Prostate gland (tissue), 2 donors: ENCODE data around the gene ZDHHC11. TPM values are rescaled to one million over a fixed set of nuclear protein-coding genes. Genes with fewer than 3 reads are reported as not detected.
"Not testable (repeated sequence)": the region's sequence is repeated elsewhere in the genome, so short reads cannot be mapped to it uniquely, and the experiment has no call there.

Experiments used
- DNase-seq: peaks from one replicate; pipeline ENCODE4 v3.0.0-alpha.2; 2019; ENCODE audit warnings: low spot score
- H3K27ac ChIP-seq, 2 donors: fragments of 200-600 bp; sonication (generic); 2 replicates each; pipeline ENCODE4 v1.5.1; 2017 to 2019
- H3K27me3 ChIP-seq: fragments of 200-600 bp; sonication (generic); replicated peaks from 2 replicates; pipeline ENCODE4 v1.5.1; 2019; ENCODE audit not compliant: insufficient read depth
- H3K36me3 ChIP-seq, 2 donors: fragments of 200-600 bp; sonication (generic); 1 replicate in 1 of 2; 2 replicates in 1 of 2; pipeline versions ENCODE4 v1.5.1 to v1.8.1; 2017 to 2019
- H3K4me1 ChIP-seq: fragments of 200-600 bp; sonication (generic); replicated peaks from 2 replicates; pipeline ENCODE4 v1.5.1; 2019
- H3K4me3 ChIP-seq, 2 donors: fragments of 200-600 bp; sonication (generic); 2 replicates each; pipeline ENCODE4 v1.5.1; 2017 to 2019
- H3K9me3 ChIP-seq: fragments of 200-600 bp; sonication (generic); 2 replicates; pipeline ENCODE4 v1.5.1; 2017
- CTCF ChIP-seq, 4 experiments: fragments of 200-600 bp in 2 of 4; fragments of 450-650 bp in 2 of 4; sonication (generic) in 2 of 4; IDR thresholded peaks; 1 replicate in 3 of 4; 2 replicates in 1 of 4; pipeline ENCODE4 v1.5.1; 2016 to 2019; ENCODE audit warnings: antibody characterized with exemption in 4 of 4, mild to moderate bottlenecking in 2 of 4, moderate library complexity in 2 of 4
- POLR2A ChIP-seq: fragments of 450-650 bp; IDR thresholded peaks from one replicate; pipeline ENCODE4 v1.6.1; 2016; ENCODE audit warnings: antibody characterized with exemption, mild to moderate bottlenecking
- POLR2AphosphoS5 ChIP-seq: sonication (generic); formaldehyde crosslinking; IDR thresholded peaks from one replicate; pipeline ENCODE4 v1.6.1; 2017; ENCODE audit warnings: antibody characterized with exemption
- WGBS: methylation state at CpG from one replicate; pipeline ENCODE4 v1.1.5; 2018; 5-methylcytosine and 5-hydroxymethylcytosine counted together
- intact Hi-C: fragments of 100-400 bp; cut with DNase I; formaldehyde crosslinking; loops from one replicate; pipeline ENCODE4 v1.14.2; 2022
- total RNA-seq, 2 donors: library from RNA; depleted of rRNA; stranded (reverse); fragments of >200 nt; gene quantifications; one replicate each; pipeline ENCODE4 v1.1.0, GENCODE V29; 2016

ZDHHC11 gene
- total RNA-seq, 2 donors from 2014 or later: 1.2 to 9.8 TPM

GRCh38 chr5:816176-816575 is 34.6 kb downstream of the ZDHHC11 start:
- DNase-seq: no peak
- intact Hi-C loops: no loop called here

DNA sequence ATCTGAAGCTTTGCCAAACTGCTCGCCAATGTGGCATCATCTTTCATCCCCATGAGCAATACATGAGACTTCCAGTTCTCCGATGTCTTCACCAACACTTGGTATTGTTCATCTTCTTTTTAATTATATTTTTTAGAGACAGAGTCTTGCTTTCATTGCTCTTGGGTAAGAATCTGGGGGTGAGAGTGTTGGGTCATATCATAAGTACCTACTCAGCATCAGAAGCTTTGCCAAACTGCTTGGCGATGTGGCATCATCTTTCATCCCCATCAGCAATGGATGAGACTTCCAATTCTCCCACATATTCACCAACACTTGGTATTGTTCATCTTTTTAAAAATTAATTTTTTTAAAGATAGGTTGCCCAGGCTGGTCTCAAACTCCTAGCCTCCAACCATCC is 35.3 kb downstream of the ZDHHC11 start:
- 98% methylated on average over 3 of the region's 3 CpGs for WGBS

More at GRCh38 chr5:816176-816575, 34.6 kb downstream of the ZDHHC11 start:
- H3K4me3 ChIP-seq: no peak overlapping the region
- no peak overlapping the region for H3K27ac ChIP-seq
- no peaks in the 10 kb centered on the region for H3K4me1 ChIP-seq
- H3K36me3 ChIP-seq: no peaks in the 10 kb centered on the region
- no peak for TF ChIP-seq POLR2AphosphoS5
- no peak for TF ChIP-seq POLR2A
- 90% methylated on average over 15 of the region's 15 CpGs for WGBS
- H3K27me3 ChIP-seq: no peaks in the 10 kb centered on the region
- H3K9me3 ChIP-seq: no peaks in the 10 kb centered on the region

DNA sequence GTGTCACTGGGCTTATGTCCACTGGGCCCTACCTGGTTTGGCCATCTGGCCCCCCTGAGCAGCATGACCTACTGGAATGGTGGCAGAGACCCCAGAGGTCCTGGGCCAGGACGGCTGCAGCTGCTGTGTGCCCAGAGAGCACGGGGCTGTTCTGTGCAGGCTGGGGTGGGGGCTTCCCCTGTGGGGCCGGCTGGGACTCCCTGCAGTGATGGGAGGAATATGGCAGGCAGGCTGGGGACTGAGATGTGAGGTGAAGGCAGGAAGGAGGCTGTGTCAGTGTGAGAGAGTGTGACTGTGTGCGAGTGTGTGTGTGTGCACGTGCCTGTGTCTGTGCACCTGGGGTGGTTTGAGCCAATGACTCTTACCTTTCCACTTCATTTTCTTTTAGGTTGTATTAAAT is 37.2 kb downstream of the ZDHHC11 start:
- H3K27ac ChIP-seq, intact Hi-C loops, H3K4me3 ChIP-seq, H3K4me1 ChIP-seq, DNase-seq, H3K9me3 ChIP-seq, H3K27me3 ChIP-seq, H3K36me3 ChIP-seq: not testable (repeated sequence)
- 93% methylated on average over 2 of the region's 5 CpGs for WGBS

More for the DNA sequence above, 35.3 kb downstream of the ZDHHC11 start:
- intact Hi-C loops: no loop called here
- no peak overlapping the region for H3K4me3 ChIP-seq
- no peaks in the 10 kb centered on the region for H3K36me3 ChIP-seq
- no peak overlapping the region for H3K27ac ChIP-seq
- no peaks in the 10 kb centered on the region for H3K4me1 ChIP-seq
- H3K9me3 ChIP-seq: no peaks in the 10 kb centered on the region
- no peaks in the 10 kb centered on the region for H3K27me3 ChIP-seq
- TF ChIP-seq CTCF (IDR thresholded peaks at IDR 0.05): no peak
- TF ChIP-seq POLR2A: no peak
- TF ChIP-seq POLR2AphosphoS5: no peak
- no peak for DNase-seq

DNA sequence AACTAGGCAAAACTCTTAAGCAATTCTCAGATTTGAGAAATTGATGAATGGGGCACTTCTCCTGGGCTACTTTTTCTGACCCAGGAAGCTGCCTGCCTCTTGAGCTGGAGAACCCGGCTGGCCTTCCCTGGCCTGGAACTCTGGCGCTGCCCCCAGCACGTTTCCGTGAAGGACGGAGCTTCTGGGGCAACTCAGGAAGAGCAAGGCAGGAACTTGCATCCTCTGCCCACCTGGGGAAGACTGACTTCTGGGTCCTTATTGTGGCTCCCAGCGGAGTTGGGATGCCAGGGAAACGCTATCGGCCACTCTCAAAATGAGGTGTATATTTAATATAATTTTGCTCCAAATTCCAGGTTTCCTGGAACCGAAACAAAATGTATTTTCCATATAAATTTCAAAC is 39.4 kb downstream of the ZDHHC11 start:
- H3K4me1 ChIP-seq, intact Hi-C loops, H3K27me3 ChIP-seq, H3K36me3 ChIP-seq, DNase-seq, H3K9me3 ChIP-seq, H3K4me3 ChIP-seq, H3K27ac ChIP-seq: not testable (repeated sequence)
- 82% methylated on average over 9 of the region's 9 CpGs for WGBS

DNA sequence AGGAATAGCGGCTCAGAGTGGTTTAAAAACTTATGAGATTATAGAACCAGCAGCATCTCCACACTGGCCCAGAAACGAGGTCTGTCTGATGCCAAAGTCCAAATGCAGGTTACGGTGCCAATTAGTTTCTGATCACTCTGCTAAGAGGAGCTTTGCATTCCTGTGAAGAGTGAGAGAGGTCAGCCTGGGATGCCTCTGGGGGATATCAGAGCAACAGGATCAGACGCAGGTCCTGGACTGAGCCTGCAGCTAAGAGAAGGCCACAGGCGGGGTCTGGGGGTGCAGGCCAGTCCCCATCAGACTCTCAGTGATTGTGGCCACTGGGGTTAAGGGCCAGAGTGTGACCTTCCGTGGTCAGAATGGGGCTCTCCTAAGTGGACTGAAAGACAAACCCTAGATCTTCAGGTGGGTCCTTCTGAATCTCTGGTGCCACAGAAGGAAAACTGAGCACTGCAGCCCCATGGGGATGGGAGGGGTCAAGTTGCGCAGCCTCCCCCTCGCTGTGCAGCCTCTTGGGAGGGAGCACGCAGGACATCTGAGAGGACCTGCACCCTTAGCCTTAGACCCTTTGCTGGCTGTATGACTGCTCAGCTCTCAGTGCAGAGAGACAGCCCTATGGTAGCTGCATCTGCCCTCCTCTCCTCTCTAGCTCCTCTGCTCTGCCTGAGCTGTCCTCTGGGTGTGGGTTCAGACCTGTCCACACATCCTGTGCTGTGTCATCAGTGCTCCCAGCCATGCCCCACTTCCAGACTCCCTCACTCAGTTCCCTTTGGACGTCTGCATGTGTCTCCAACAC is 42.9 kb downstream of the ZDHHC11 start:
- H3K4me3 ChIP-seq, H3K36me3 ChIP-seq, H3K27ac ChIP-seq, intact Hi-C loops, H3K27me3 ChIP-seq, H3K9me3 ChIP-seq, H3K4me1 ChIP-seq, DNase-seq: not testable (repeated sequence)
- 81% methylated on average over 6 of the region's 10 CpGs for WGBS

DNA sequence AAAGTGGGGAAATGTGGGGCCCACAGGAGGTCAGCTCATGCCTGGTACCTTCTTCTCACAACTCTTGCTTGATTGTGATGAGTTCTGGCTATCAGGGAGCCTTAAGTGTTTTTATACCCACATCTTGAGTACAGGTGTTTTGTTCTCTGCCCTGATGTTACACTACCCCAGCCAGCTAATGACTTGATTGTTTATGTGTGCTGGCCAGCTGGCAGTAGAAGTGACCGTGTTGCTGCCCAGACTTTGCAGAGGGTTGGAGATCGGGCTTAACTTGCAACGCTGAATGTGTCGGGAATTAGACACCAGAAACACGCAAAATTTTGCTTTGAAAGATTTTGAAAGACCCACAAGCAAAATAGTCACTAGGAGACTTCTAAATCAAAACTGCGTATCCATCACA is 49.3 kb downstream of the ZDHHC11 start:
- H3K4me1 ChIP-seq: no peaks in the 10 kb centered on the region
- H3K4me3 ChIP-seq: no peak overlapping the region
- H3K36me3 ChIP-seq: no peaks in the 10 kb centered on the region
- 80% methylated on average over 6 of the region's 6 CpGs for WGBS
- H3K27me3 ChIP-seq: no peaks in the 10 kb centered on the region
- no peak overlapping the region for H3K27ac ChIP-seq
- H3K9me3 ChIP-seq: no peaks in the 10 kb centered on the region
- DNase-seq: no peak
- no peak for TF ChIP-seq CTCF (IDR thresholded peaks at IDR 0.05)
- TF ChIP-seq POLR2AphosphoS5: no peak
- no peak for TF ChIP-seq POLR2A
- intact Hi-C loops: no loop called here

- H3K4me3 ChIP-seq, intact Hi-C loops, H3K4me1 ChIP-seq, H3K27ac ChIP-seq, H3K27me3 ChIP-seq, DNase-seq, H3K36me3 ChIP-seq, H3K9me3 ChIP-seq: not testable (repeated sequence)
- 54% methylated on average over 4 of the region's 4 CpGs for WGBS
Observed at GRCh38 chr5:801055-801454, 49.7 kb downstream of the ZDHHC11 start.

DNA sequence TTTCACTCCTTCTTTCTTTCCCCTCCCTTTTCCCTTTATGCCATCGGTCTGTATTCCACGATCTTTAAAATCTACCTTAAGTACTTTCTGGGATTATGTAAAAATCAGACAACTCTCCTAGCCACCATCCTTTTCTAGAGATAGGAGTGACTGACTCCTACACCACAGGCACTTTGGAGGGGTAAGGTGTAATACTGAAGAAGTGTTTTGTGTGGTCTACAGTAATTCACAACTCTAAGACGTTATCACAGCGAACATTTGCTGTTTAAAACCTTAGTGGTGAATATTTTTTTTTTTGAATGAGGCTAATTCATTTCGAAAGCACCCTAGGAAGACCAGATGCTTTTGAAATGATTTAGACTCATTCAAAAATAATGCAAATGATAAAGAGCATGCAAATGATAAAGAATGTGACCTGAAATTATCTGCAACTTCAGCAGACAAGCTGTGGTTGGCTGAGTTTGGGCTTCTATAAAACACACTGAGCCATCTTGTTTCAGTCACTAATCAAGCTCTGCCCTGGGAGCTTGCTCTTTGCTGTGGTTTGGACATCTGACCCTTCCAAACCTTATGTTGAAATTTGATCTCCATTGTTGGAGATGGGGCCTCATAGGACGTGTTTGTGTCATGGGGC is 52.2 kb downstream of the ZDHHC11 start:
- intact Hi-C loops, H3K27me3 ChIP-seq, H3K27ac ChIP-seq, H3K36me3 ChIP-seq, H3K4me1 ChIP-seq, H3K9me3 ChIP-seq, DNase-seq, H3K4me3 ChIP-seq: not testable (repeated sequence)
- 62% methylated on average over 6 of the region's 6 CpGs for WGBS

GRCh38 chr5:797986-798385 is 52.8 kb downstream of the ZDHHC11 start:
- intact Hi-C loops, H3K9me3 ChIP-seq: not testable (repeated sequence)
- 70% methylated on average over 3 of the region's 4 CpGs for WGBS

GRCh38 chr5:795873-796272 is 54.9 kb downstream of the ZDHHC11 start:
- H3K9me3 ChIP-seq, H3K27me3 ChIP-seq, H3K36me3 ChIP-seq, H3K4me1 ChIP-seq, intact Hi-C loops, DNase-seq, H3K4me3 ChIP-seq, H3K27ac ChIP-seq: not testable (repeated sequence)
- WGBS: 75% methylated on average over 1 of the region's 1 CpG

More at GRCh38 chr5:797986-798385, 52.8 kb downstream of the ZDHHC11 start:
- not testable (repeated sequence) for DNase-seq, H3K27ac ChIP-seq, H3K4me3 ChIP-seq, H3K27me3 ChIP-seq, H3K36me3 ChIP-seq, H3K4me1 ChIP-seq
